ENCODE measurements around the gene CCDC7.

DNA sequence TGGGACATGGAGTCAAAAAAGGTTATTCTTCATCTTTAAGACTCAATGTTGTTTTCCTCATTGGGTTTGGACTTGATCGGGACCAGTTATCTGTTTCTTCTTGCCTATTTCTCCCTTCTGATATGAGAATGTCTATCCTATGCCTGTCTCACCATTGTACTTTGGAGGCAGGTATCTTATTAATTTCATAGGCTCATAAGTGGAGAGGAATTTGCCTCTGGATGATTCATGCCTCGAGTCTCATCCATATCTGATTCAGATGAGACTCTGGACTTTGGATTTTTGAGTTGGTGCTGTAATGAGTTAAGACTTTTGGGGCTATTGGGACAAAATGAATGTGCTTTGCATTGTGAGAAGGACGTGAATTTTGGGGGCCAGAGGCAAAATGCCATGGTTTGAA, 36.2 kb upstream of the CCDC7 start:
- TF ChIP-seq FOSL1 (IDR thresholded peaks at IDR 0.05; ENCODE audit: low read depth) = no peak
- TF ChIP-seq, protein P1, sequence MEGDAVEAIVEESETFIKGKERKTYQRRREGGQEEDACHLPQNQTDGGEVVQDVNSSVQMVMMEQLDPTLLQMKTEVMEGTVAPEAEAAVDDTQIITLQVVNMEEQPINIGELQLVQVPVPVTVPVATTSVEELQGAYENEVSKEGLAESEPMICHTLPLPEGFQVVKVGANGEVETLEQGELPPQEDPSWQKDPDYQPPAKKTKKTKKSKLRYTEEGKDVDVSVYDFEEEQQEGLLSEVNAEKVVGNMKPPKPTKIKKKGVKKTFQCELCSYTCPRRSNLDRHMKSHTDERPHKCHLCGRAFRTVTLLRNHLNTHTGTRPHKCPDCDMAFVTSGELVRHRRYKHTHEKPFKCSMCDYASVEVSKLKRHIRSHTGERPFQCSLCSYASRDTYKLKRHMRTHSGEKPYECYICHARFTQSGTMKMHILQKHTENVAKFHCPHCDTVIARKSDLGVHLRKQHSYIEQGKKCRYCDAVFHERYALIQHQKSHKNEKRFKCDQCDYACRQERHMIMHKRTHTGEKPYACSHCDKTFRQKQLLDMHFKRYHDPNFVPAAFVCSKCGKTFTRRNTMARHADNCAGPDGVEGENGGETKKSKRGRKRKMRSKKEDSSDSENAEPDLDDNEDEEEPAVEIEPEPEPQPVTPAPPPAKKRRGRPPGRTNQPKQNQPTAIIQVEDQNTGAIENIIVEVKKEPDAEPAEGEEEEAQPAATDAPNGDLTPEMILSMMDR (IDR thresholded peaks at IDR 0.05 in 2 of 3, conservative IDR thresholded peaks at IDR 0.05 in 1 of 3; ENCODE audit: borderline replicate concordance in 1 of 3, insufficient read depth in 1 of 3, low read depth in 2 of 3, low read length in 2 of 3) = no peak
- TF ChIP-seq EZH2 (IDR thresholded peaks at IDR 0.05) = no peak
- no peak for TF ChIP-seq POLR2AphosphoS5 (IDR thresholded peaks at IDR 0.05; ENCODE audit: low read depth, low read length)
- TF ChIP-seq CEBPB (IDR thresholded peaks at IDR 0.05; ENCODE audit: low read depth) = no peak
- TF ChIP-seq TCF7L2 (IDR thresholded peaks at IDR 0.05; ENCODE audit: borderline replicate concordance, extremely low read depth, insufficient read depth, insufficient read length) = no peak
- TF ChIP-seq SIN3A (IDR thresholded peaks at IDR 0.05; ENCODE audit: low read depth) = no peak
